HG03565 (cell line): ENCODE measurements around the gene PRDM13.
"Not testable (repeated sequence)": the region's sequence is repeated elsewhere in the genome, so short reads cannot be mapped to it uniquely, and the experiment has no call there.

ENCODE experiments used
- ATAC-seq: cut with Tn5 transposase; IDR thresholded peaks from one replicate; pipeline ENCODE4 v1.9.1; 2021; ENCODE audit warnings: mild to moderate bottlenecking, moderate library complexity; ENCODE audit not compliant: unreplicated experiment

The PRDM13 gene

DNA sequence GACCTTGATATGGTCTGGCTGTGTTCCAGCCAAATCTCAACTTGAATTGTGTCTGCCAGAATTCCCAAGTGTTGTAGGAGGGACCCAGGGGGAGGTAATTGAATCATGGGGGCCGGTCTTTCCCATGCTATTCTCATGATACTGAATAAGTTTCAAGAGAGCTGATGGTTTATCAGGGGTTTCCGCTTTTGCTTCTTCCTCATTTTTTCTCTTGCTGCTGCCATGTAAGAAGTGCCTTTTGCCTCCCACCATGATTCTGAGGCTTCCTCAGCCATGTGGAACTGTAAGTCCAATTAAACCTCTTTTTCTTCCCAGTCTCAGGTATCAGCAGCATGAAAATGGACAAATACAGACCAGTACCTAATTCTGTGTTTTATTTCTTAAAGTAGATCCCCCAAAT, 15.4 kb downstream of the PRDM13 start:
- not testable (repeated sequence) for ATAC-seq

DNA sequence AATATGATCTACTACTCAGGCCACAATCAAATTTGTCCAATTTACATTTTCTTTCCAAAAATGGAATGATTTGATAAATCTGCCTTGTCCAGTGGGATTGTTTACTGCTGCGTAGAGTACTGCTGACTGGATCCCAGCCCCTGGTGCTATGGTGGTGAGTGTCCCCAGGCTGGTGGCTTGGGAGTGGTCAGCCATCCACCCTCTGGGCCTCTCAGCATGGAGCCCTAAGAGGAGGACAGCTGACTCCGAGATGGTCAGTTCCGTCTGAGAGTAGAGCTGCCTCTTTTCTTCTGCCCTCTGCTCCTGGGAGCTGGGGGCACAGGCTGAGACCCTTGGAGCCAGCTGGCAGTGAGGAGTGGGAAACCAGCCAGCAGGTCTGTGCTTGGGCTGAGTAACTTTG, 22.7 kb downstream of the PRDM13 start:
- no peak for ATAC-seq

DNA sequence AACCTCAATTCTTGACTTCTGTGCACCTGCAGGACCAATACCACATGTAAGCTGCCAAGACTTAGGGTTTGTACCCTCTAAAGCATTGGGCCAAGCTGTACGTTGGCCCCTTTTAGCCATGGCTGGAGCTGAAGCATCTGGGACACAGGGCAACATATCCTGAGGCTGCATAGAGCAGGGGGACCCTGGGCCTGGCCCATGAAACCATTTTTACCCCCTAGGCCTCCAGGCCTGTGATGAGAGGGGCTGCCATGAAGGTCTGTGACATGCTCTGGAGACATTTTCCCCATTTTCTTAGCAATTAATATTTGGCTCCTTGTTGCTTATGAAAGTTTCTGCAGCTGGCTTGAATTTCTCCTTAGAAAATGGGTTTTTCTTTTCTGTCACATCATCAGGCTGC, 31.0 kb downstream of the PRDM13 start:
- no peak for ATAC-seq

DNA sequence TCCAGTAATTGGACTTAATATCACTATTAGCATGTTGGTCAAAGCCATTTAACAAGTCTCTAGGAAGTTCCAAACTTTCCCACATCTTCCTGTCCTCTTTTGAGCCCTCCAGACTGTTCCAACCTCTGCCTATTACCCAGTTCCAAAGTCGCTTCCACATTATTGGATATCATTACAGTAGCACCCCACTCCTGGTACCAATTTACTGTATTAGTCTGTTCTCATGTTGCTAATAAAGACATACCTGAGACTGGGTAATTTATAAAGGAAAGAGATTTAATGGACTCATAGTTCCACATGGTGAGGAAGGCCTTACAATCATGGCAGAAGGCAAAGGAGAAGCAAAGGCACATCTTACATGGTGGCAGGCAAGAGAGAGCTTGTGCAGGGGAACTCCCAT, 31.7 kb downstream of the PRDM13 start:
- ATAC-seq, result not testable (repeated sequence)

DNA sequence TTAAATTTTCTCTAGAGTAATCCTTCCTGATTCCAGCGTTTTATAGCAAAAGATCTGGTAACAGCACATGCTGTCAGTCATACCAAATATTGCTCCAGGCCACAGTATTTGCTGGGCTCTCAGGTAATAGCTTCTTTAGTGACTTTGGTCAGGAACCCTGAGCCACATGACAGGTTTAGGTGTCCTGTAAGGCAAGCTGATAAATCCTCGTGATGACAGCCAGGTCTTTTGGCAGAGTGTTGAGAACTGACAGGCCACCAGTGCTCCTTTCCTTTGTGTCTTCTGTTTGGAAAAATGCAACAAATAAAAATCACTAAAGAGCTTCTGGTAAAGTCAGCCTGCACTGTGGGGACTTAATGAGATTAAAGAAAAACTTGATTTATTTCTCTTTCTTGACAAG, 34.6 kb downstream of the PRDM13 start:
- no peak for ATAC-seq

DNA sequence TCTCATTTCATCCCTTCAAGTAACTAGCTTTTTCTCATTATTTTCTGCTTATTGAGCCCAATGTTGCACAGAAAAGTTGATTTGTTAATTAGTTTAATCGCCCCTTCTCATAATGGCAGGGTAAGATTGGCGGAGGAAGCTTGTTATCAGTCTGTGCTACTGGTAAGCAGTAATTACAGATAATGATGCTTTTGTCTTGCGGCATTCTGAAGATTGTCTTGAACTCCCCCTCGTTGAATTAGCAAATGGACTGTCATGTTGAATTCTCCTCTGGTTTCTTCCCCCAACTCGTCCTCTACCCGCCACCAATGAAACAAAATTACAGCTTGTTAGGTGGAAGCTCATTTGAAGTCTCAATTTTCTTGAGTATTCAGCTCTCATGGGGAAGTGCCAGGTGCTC, 39.4 kb downstream of the PRDM13 start:
- no peak for ATAC-seq

DNA sequence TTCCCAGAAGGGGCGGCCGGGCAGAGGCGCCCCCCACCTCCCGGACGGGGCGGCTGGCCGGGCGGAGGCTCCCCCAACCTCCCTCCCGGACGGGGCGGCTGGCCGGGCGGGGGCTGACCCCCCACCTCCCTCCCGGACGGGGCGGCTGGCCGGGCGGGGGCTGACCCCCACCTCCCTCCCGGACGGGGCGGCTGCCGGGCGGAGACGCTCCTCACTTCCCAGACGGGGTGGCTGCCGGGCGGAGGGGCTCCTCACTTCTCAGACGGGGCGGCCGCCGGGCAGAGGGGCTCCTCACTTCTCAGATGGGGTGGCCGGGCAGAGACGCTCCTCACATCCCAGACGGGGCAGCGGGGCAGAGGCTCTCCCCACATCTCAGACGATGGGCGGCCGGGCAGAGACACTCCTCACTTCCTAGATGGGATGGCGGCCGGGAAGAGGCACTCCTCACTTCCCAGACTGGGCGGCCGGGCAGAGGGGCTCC, 43.5 kb downstream of the PRDM13 start:
- ATAC-seq, result not testable (repeated sequence)

DNA sequence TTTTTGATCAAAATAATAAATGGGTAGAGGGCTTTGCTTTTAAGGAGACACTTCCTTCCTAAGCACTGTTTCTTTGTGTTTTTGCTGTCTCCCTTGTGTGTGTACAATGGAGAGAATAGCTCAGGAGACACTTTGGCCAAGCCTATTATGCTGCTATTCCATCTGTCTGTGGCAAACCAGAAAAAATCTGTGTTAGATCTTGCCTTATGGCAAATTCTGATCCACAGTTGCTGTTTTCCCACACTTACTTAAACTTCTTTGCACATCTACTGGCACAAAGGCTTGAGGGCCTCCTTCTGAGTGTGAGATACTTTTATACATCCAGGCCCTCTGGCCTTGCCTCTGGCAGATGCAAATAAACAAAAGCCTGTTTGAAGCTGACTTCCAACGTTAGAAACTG, 53.6 kb downstream of the PRDM13 start:
- no peak for ATAC-seq

DNA sequence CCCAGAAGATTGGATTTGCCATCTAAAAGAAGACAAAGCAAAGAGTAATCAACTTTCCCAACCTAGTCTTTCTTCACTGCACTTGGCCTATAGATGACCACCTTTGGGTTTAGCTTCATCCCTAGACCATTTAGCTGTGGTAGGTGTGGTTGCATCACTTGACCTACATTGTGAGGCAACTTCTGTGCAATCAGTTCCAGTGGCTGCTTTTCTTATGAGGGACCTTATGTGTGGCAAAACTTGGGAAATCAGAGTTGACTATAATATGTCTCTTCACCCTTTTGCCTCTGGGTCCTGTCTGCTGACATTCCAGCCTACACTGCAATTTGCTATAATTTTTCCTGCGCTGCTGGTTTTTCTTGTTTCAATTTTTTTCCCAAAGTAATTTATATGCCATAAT, 55.2 kb downstream of the PRDM13 start:
- no peak for ATAC-seq

DNA sequence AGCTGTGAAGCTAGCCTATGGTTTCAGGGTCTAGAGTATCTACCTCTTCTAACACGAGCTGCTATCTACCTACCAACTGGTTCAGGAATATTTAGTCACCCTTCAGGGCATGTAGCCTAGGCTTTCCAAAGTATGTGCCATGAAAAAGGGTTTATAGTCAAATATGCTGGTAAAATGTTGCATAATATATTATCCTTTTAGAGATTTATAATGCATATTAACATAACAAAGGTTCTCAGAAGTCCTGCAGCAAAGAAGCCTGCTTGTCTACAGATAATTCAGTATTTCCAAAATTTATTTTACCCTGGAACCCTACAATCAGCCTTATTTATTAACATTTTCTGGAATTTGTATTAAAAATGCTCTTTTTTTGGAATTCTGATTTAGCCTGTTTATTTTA, 56.0 kb downstream of the PRDM13 start:
- ATAC-seq, result no peak
